Activated T-helper 2 cell treated with anti-CD3 and anti-CD28 coated beads, Interferon-gamma antibody, Interleukin-2, Interleukin-4, amounts not matched to agents 10 μg/mL and 5 μg/mL and 100 μg/mL, durations not matched to agents 14 hours and 24 hours and 36 hours (primary cell): ENCODE measurements around the gene ADGRB2. TPM values are rescaled to one million over a fixed set of nuclear protein-coding genes. Genes with fewer than 3 reads are reported as not detected.

ENCODE experiments used
- DNase-seq: peaks from one replicate; pipeline ENCODE4 v3.0.0; 2021; ENCODE audit warnings: low spot score
- H3K27ac Mint-ChIP-seq: one replicate; pipeline ENCODE4 v1.8.0; 2021; ENCODE audit warnings: mixed read lengths
- H3K27me3 Mint-ChIP-seq: one replicate; pipeline ENCODE4 v1.8.0; 2021; ENCODE audit warnings: low read depth, mixed read lengths
- H3K36me3 Mint-ChIP-seq: one replicate; pipeline ENCODE4 v1.8.0; 2021; ENCODE audit warnings: low read depth, mixed read lengths
- H3K4me1 Mint-ChIP-seq: one replicate; pipeline ENCODE4 v1.8.0; 2021; ENCODE audit warnings: low read depth, mixed read lengths
- H3K4me3 Mint-ChIP-seq: one replicate; pipeline ENCODE4 v1.8.0; 2021; ENCODE audit warnings: low read depth, mild to moderate bottlenecking, moderate library complexity, mixed read lengths
- H3K9me3 Mint-ChIP-seq: one replicate; pipeline ENCODE4 v1.8.0; 2021; ENCODE audit warnings: mixed read lengths
- intact Hi-C: fragments of 100-400 bp; cut with micrococcal nuclease; formaldehyde crosslinking; loops from one replicate; pipeline ENCODE4 v1.15.1; 2023
- total RNA-seq: library from RNA; stranded (reverse); gene quantifications from 2 replicates; pipeline ENCODE4 v1.2.3, GENCODE V29; 2022

ADGRB2 gene
- total RNA-seq, 1 donor from 2014 or later: 5.4 TPM

- intact Hi-C loops: no loop called here
- DNase-seq: no peak
- no peaks in the 10 kb centered on the region for H3K9me3 Mint-ChIP-seq
- no peaks in the 10 kb centered on the region for H3K36me3 Mint-ChIP-seq
- no peak overlapping the region for H3K27ac Mint-ChIP-seq
- peaks cover 7% of the 10 kb centered on the region for H3K4me1 Mint-ChIP-seq
- peaks cover 16% of the 10 kb centered on the region for H3K27me3 Mint-ChIP-seq
- no peak overlapping the region for H3K4me3 Mint-ChIP-seq
These were observed 28.0 kb upstream of the ADGRB2 start for GRCh38 chr1:31792116-31792515.

- intact Hi-C loops: no loop called here
- H3K9me3 Mint-ChIP-seq: no peaks in the 10 kb centered on the region
- H3K36me3 Mint-ChIP-seq: no peaks in the 10 kb centered on the region
- DNase-seq: no peak
- no peak overlapping the region for H3K4me3 Mint-ChIP-seq
- H3K27me3 Mint-ChIP-seq: peaks cover 16% of the 10 kb centered on the region
- peaks cover 7% of the 10 kb centered on the region for H3K4me1 Mint-ChIP-seq
- H3K27ac Mint-ChIP-seq: no peak overlapping the region
These were observed 27.2 kb upstream of the ADGRB2 start for GRCh38 chr1:31791131-31791858.

GRCh38 chr1:31790641-31791091 is 26.5 kb upstream of the ADGRB2 start:
- Mint-ChIP-seq H3K4me1 (peaks cover 7% of the 10 kb centered on the region), H3K9me3 (no peaks in the 10 kb centered on the region), H3K4me3 (no peak overlapping the region), H3K27me3 (peaks cover 16% of the 10 kb centered on the region), H3K27ac (no peak overlapping the region), H3K36me3 (no peaks in the 10 kb centered on the region)
- no peak for DNase-seq
- intact Hi-C loops: no loop called here

GRCh38 chr1:31790140-31790539 is 26.0 kb upstream of the ADGRB2 start:
- Mint-ChIP-seq H3K27me3 (peaks cover 16% of the 10 kb centered on the region), H3K27ac (no peak overlapping the region), H3K9me3 (no peaks in the 10 kb centered on the region), H3K4me1 (peaks cover 7% of the 10 kb centered on the region), H3K36me3 (no peaks in the 10 kb centered on the region), H3K4me3 (no peak overlapping the region)
- DNase-seq: no peak
- intact Hi-C loops: no loop called here

- Mint-ChIP-seq H3K9me3 (no peaks in the 10 kb centered on the region), H3K4me1 (peaks cover 7% of the 10 kb centered on the region), H3K27ac (no peak overlapping the region), H3K36me3 (no peaks in the 10 kb centered on the region), H3K4me3 (peak overlapping the region; percentile 85), H3K27me3 (peaks cover 13% of the 10 kb centered on the region)
- DNase-seq: peak; percentile 92
- intact Hi-C loops: loop anchor here (1.0 to 5.0 kb wide), 5 partner anchors 21 to 227 kb away; partner anchors contain the start of gene COL16A1
These were observed 25.3 kb upstream of the ADGRB2 start for GRCh38 chr1:31789259-31790065.

- peak overlapping the region; percentile 75 for H3K27ac Mint-ChIP-seq
- peaks cover 13% of the 10 kb centered on the region for H3K27me3 Mint-ChIP-seq
- intact Hi-C loops: loop anchor here (1.0 to 5.0 kb wide), 5 partner anchors 20 to 227 kb away; partner anchors contain the start of gene COL16A1
- no peaks in the 10 kb centered on the region for H3K36me3 Mint-ChIP-seq
- H3K4me1 Mint-ChIP-seq: peaks cover 7% of the 10 kb centered on the region
- H3K4me3 Mint-ChIP-seq: peak overlapping the region; percentile 85
- DNase-seq: no peak
- no peaks in the 10 kb centered on the region for H3K9me3 Mint-ChIP-seq
These were observed 24.7 kb upstream of the ADGRB2 start for GRCh38 chr1:31788825-31789256.

GRCh38 chr1:31788138-31788824 is 24.1 kb upstream of the ADGRB2 start:
- Mint-ChIP-seq H3K27ac (peak overlapping the region; percentile 75), H3K4me1 (peaks cover 7% of the 10 kb centered on the region), H3K9me3 (no peaks in the 10 kb centered on the region), H3K4me3 (peak overlapping the region; percentile 85), H3K27me3 (peaks cover 13% of the 10 kb centered on the region), H3K36me3 (no peaks in the 10 kb centered on the region)
- intact Hi-C loops: loop anchor here (2.0 to 5.0 kb wide), 3 partner anchors 19 to 226 kb away; partner anchors contain the start of gene COL16A1
- DNase-seq: peak; percentile 90

- peaks cover 9% of the 10 kb centered on the region for H3K27me3 Mint-ChIP-seq
- intact Hi-C loops: loop anchor here (2.0 to 5.0 kb wide), 3 partner anchors 19 to 225 kb away; partner anchors contain the start of gene COL16A1
- no peaks in the 10 kb centered on the region for H3K9me3 Mint-ChIP-seq
- peak overlapping the region; percentile 85 for H3K4me3 Mint-ChIP-seq
- H3K4me1 Mint-ChIP-seq: peaks cover 7% of the 10 kb centered on the region
- no peaks in the 10 kb centered on the region for H3K36me3 Mint-ChIP-seq
- no peak for DNase-seq
- peak overlapping the region; percentile 75 for H3K27ac Mint-ChIP-seq
These were observed 23.6 kb upstream of the ADGRB2 start for GRCh38 chr1:31787786-31788137.

GRCh38 chr1:31787261-31787660 is 23.1 kb upstream of the ADGRB2 start:
- Mint-ChIP-seq H3K27ac (no peak overlapping the region), H3K4me1 (peaks cover 7% of the 10 kb centered on the region), H3K27me3 (peaks cover 9% of the 10 kb centered on the region), H3K4me3 (no peak overlapping the region), H3K9me3 (no peaks in the 10 kb centered on the region), H3K36me3 (no peaks in the 10 kb centered on the region)
- no peak for DNase-seq
- intact Hi-C loops: loop anchor here (5.0 kb wide), 1 partner anchor 225 kb away; no protein-coding TSS in a partner anchor

GRCh38 chr1:31786366-31787060 is 22.4 kb upstream of the ADGRB2 start:
- no peak overlapping the region for H3K4me3 Mint-ChIP-seq
- intact Hi-C loops: loop anchor here (5.0 kb wide), 1 partner anchor 224 kb away; no protein-coding TSS in a partner anchor
- peaks cover 7% of the 10 kb centered on the region for H3K4me1 Mint-ChIP-seq
- H3K27me3 Mint-ChIP-seq: peaks cover 6% of the 10 kb centered on the region
- no peaks in the 10 kb centered on the region for H3K9me3 Mint-ChIP-seq
- H3K36me3 Mint-ChIP-seq: no peaks in the 10 kb centered on the region
- no peak overlapping the region for H3K27ac Mint-ChIP-seq
- DNase-seq: no peak

GRCh38 chr1:31785947-31786290 is 21.8 kb upstream of the ADGRB2 start:
- no peak for DNase-seq
- H3K4me3 Mint-ChIP-seq: no peak overlapping the region
- H3K27ac Mint-ChIP-seq: no peak overlapping the region
- H3K4me1 Mint-ChIP-seq: peaks cover 11% of the 10 kb centered on the region
- peaks cover 4% of the 10 kb centered on the region for H3K27me3 Mint-ChIP-seq
- no peaks in the 10 kb centered on the region for H3K9me3 Mint-ChIP-seq
- intact Hi-C loops: loop anchor here (5.0 kb wide), 1 partner anchor 224 kb away; no protein-coding TSS in a partner anchor
- H3K36me3 Mint-ChIP-seq: no peaks in the 10 kb centered on the region
